HepG2 (cell line): ENCODE data around the gene C16orf87. TPM values are rescaled to one million over a fixed set of nuclear protein-coding genes. Genes with fewer than 3 reads are reported as not detected.
A peak's percentile ranks its signal among the peaks of the same experiment; 100 is the strongest.

Experiments
- ATAC-seq: fragments of 200-7000 bp; cut with Tn5 transposase; 3 replicates; pipeline ENCODE4 v1.9.1; 2020; ENCODE audit warnings: mild to moderate bottlenecking, moderate library complexity
- BruUV-seq: library from RNA; stranded (reverse); fragments of 400-500 nt; replicated peaks from 2 replicates; lab custom pipeline; 2021; lab: Mats Ljungman, UMichigan
- CTCF ChIA-PET: fragments of 300-600 bp; formaldehyde crosslinking; extraction: SDS; loops from one replicate; lab custom pipeline; 2021; ENCODE audit warnings: low total read pairs, inconsistent platforms, low intra/inter-chr PET ratio; lab: Yijun Ruan, JAX
- POLR2A ChIA-PET: fragments of 350-600 bp; sonication (Branson Sonifier 250); formaldehyde crosslinking; loops from one replicate; lab custom pipeline; 2020; ENCODE audit warnings: antibody characterized with exemption, inconsistent platforms; lab: Yijun Ruan, JAX
- DNase-seq: peaks from one replicate; pipeline ENCODE4 v3.0.0-alpha.2; 2015; ENCODE audit warnings: low spot score
- FAIRE-seq: peaks from 3 replicates; lab custom pipeline; 2011; peaks lifted over from hg19 to GRCh38; lab: Jason Lieb, UNC
- H2AFZ ChIP-seq: one replicate; pipeline ENCODE4 v1.6.1; 2011; ENCODE audit warnings: low read length, inconsistent platforms
- H3K27ac ChIP-seq: fragments of 300-600 bp; 3 replicates; pipeline ENCODE4 v1.8.0; 2011; ENCODE audit warnings: mixed run types, mild to moderate bottlenecking, mixed read lengths, low read length, inconsistent platforms; ENCODE audit not compliant: insufficient read depth; ENCODE audit errors: extremely low read length
- H3K27me3 ChIP-seq, 2 experiments: fragments of 200-600 bp in 1 of 2; 2 replicates in 1 of 2; 3 replicates in 1 of 2; pipeline versions ENCODE4 v1.6.0 to v1.8.0; 2011; ENCODE audit warnings: low read length in 2 of 2, mild to moderate bottlenecking in 2 of 2, moderate library complexity in 2 of 2, inconsistent platforms in 1 of 2; ENCODE audit not compliant: insufficient read depth in 2 of 2, control insufficient read depth in 1 of 2
- H3K36me3 ChIP-seq, 2 experiments: fragments of 200-600 bp in 1 of 2; replicated peaks in 1 of 2; 2 replicates in 1 of 2; 3 replicates in 1 of 2; pipeline versions ENCODE4 v1.5.1 to v1.8.0; 2011; ENCODE audit warnings: low read length in 2 of 2, inconsistent platforms in 1 of 2; ENCODE audit not compliant: insufficient read depth in 2 of 2, control insufficient read depth in 1 of 2
- H3K4me1 ChIP-seq: 2 replicates; pipeline ENCODE4 v1.5.1; 2012; ENCODE audit warnings: low read length, inconsistent platforms; ENCODE audit not compliant: insufficient read depth
- H3K4me2 ChIP-seq: 2 replicates; pipeline ENCODE4 v1.6.0; 2011; ENCODE audit warnings: low read depth, low read length, inconsistent platforms
- H3K4me3 ChIP-seq, 3 experiments: fragments of 200-600 bp in 1 of 3; sonication (generic), shearing (Covaris generic) in 1 of 3; replicated peaks in 1 of 3; 2 replicates each; pipeline ENCODE4 v1.5.1; 2011 to 2016; ENCODE audit warnings: low read length in 3 of 3, inconsistent platforms in 2 of 3, low read depth in 2 of 3, mild to moderate bottlenecking in 2 of 3, control low read depth in 1 of 3, mixed read lengths in 1 of 3; ENCODE audit not compliant: insufficient read depth in 1 of 3
- H3K79me2 ChIP-seq: one replicate; pipeline ENCODE4 v1.6.1; 2011; ENCODE audit warnings: low read length, inconsistent platforms; ENCODE audit not compliant: insufficient read depth
- H3K9ac ChIP-seq: 2 replicates; pipeline ENCODE4 v1.6.0; 2011; ENCODE audit warnings: mild to moderate bottlenecking, low read depth, low read length, inconsistent platforms; ENCODE audit not compliant: insufficient read depth
- H3K9me3 ChIP-seq: 2 replicates; pipeline ENCODE4 v1.5.1; 2012; ENCODE audit warnings: mild to moderate bottlenecking, low read length
- H4K20me1 ChIP-seq: 2 replicates; pipeline ENCODE4 v1.6.0; 2011; ENCODE audit warnings: inconsistent platforms, mild to moderate bottlenecking, low read length, moderate library complexity; ENCODE audit not compliant: insufficient read depth
- DRAP1 ChIP-seq: IDR thresholded peaks from 2 replicates; pipeline ENCODE4 v1.6.1; 2016; ENCODE audit warnings: missing genetic modification reagents, missing compliant biosample characterization
- HMG20A ChIP-seq: IDR thresholded peaks from 2 replicates; pipeline ENCODE4 v1.6.1; 2016; ENCODE audit warnings: borderline replicate concordance
- HNF4G ChIP-seq, 2 experiments: sonication (generic) in 1 of 2; formaldehyde crosslinking in 1 of 2; IDR thresholded peaks; 2 replicates each; pipeline versions ENCODE4 v1.4.0 to v1.6.1; 2011 to 2020; ENCODE audit warnings: borderline replicate concordance in 2 of 2, low read depth in 2 of 2, mild to moderate bottlenecking in 2 of 2, low read length in 1 of 2, missing genetic modification reagents in 1 of 2, moderate library complexity in 1 of 2
- KMT2B ChIP-seq: IDR thresholded peaks from 2 replicates; pipeline ENCODE4 v1.6.1; 2016; ENCODE audit warnings: missing genetic modification reagents, missing compliant biosample characterization
- NKX3-1 ChIP-seq: sonication (generic); formaldehyde crosslinking; IDR thresholded peaks from 2 replicates; pipeline ENCODE4 v1.5.0; 2020; ENCODE audit warnings: missing genetic modification reagents
- POGK ChIP-seq: sonication (generic); formaldehyde crosslinking; conservative IDR thresholded peaks from 2 replicates; pipeline ENCODE4 v1.8.0; 2022; ENCODE audit warnings: mild to moderate bottlenecking, moderate library complexity, missing genetic modification reagents
- POLR2A ChIP-seq, 2 experiments: IDR thresholded peaks; 2 replicates each; pipeline ENCODE4 v1.6.1; 2011; ENCODE audit warnings: low read depth in 2 of 2, low read length in 2 of 2, mild to moderate bottlenecking in 1 of 2, moderate library complexity in 1 of 2; ENCODE audit not compliant: insufficient read depth in 1 of 2
- TRIM22 ChIP-seq: fragments of 450-650 bp; IDR thresholded peaks from 2 replicates; pipeline ENCODE4 v1.6.1; 2017
- YEATS4 ChIP-seq: sonication (generic); formaldehyde crosslinking; IDR thresholded peaks from 2 replicates; pipeline ENCODE4 v1.4.0; 2020; ENCODE audit warnings: missing genetic modification reagents, borderline replicate concordance
- ZNF691 ChIP-seq: sonication (generic); formaldehyde crosslinking; IDR thresholded peaks from 2 replicates; pipeline ENCODE4 v1.4.0; 2020; ENCODE audit warnings: missing genetic modification reagents, low read depth, mild to moderate bottlenecking, borderline replicate concordance
- ZNF720 ChIP-seq: sonication (generic); formaldehyde crosslinking; IDR thresholded peaks from 2 replicates; pipeline ENCODE4 v1.4.0; 2020; ENCODE audit warnings: missing genetic modification reagents
- ZNF724P ChIP-seq: sonication (generic); formaldehyde crosslinking; IDR thresholded peaks from 2 replicates; pipeline ENCODE4 v1.8.0; 2022; ENCODE audit warnings: missing genetic modification reagents, borderline replicate concordance
- ZNF770 ChIP-seq: sonication (generic); formaldehyde crosslinking; IDR thresholded peaks from 2 replicates; pipeline ENCODE4 v1.5.0; 2020; ENCODE audit warnings: mild to moderate bottlenecking, missing genetic modification reagents
- WGBS: methylation state at CpG from one replicate; pipeline ENCODE4 v1.1.6; 2017; ENCODE audit warnings: low lambda C conversion rate; 5-methylcytosine and 5-hydroxymethylcytosine counted together
- in situ Hi-C: cut with HindIII; loops from 2 replicates; pipeline ENCODE4 v1.10.0; 2017; ENCODE audit warnings: low pct_unique_long_range_greater_than_20kb; ENCODE audit not compliant: extremely low pct_ligation_motif_present
- intact Hi-C: fragments of 100-400 bp; cut with micrococcal nuclease; formaldehyde crosslinking; loops from one replicate; pipeline ENCODE4 v1.10.0; 2022; ENCODE audit not compliant: unreplicated experiment
- polyA plus RNA-seq, 8 experiments: library from polyadenylated mRNA; depleted of rRNA in 3 of 8; stranded (reverse) in 7 of 8; unstranded in 1 of 8; fragments of >200 nt; fragmentation: Illumina TruSeq in 4 of 8; extraction: Trizol in 4 of 8; gene quantifications; 2 replicates each; pipeline versions ENCODE4 v1.2.1 to v1.2.3, GENCODE V29; 2011 to 2016; ENCODE audit warnings: low read depth in 4 of 8, missing spikeins in 1 of 8, mixed read lengths in 1 of 8; ENCODE audit not compliant: insufficient read depth in 1 of 8
- total RNA-seq, 5 experiments: library from RNA; depleted of rRNA; stranded (reverse); fragments of >200 nt; fragmentation: Illumina TruSeq; extraction: Trizol; gene quantifications; 2 replicates each; pipeline ENCODE4 v1.2.3, GENCODE V29; 2016; ENCODE audit warnings: low read depth in 1 of 5
- TF ChIP-seq, protein P1 (sequence below): sonication (generic); formaldehyde crosslinking; IDR thresholded peaks from 2 replicates; pipeline ENCODE4 v1.8.0; 2022; ENCODE audit warnings: mild to moderate bottlenecking, missing genetic modification reagents, borderline replicate concordance

Gene C16orf87
- total and polyA plus RNA-seq, 2 of the 13 experiments (the other 11 are each of a cell fraction or from before 2014, with no cell fraction given), result 8.6 to 19.5 TPM

GRCh38 chr16:46832757-46833459 lies 1.9 kb upstream of the C16orf87 start:
- CTCF ChIA-PET, result no interaction called here
- H3K4me1 ChIP-seq, result peaks cover 49% of the 10 kb centered on the region
- H3K36me3 ChIP-seq, result no peaks in the 10 kb centered on the region
- ATAC-seq (no peak), FAIRE-seq (peak; percentile 64), DNase-seq (peak; percentile 66)
- H3K4me3 ChIP-seq, result peak overlapping the region in 2 of 3 experiments; percentile 85 to 87; a peak in 4 of 6 replicates
- H3K4me2 ChIP-seq, result peak overlapping the region; percentile 75
- 13% methylated on average over 7 of the region's 7 CpGs for WGBS
- 0 out of 2 replicates have a peak, but pooled peaks cover 5% of the 10 kb centered on the region for H4K20me1 ChIP-seq
- BruUV-seq, result no TSS peak
- peak overlapping the region; percentile 36 for H3K27ac ChIP-seq
- peaks cover 28% of the 10 kb centered on the region for H3K79me2 ChIP-seq
- no peak overlapping the region for H2AFZ ChIP-seq
- in situ Hi-C loops (no loop called here), intact Hi-C loops (loop anchor here (5.0 kb wide), 1 partner anchor 139 kb away; the partner anchor contains the start of gene DNAJA2)
- no peaks in the 10 kb centered on the region for H3K9me3 ChIP-seq
- POLR2A ChIA-PET, result interaction anchor here (0.7 to 1.9 kb wide), 7 partner anchors 43 to 1334 kb away, joined by 3 to 9 read pairs (median 3); partner anchors contain the start of genes GPT2 and MYLK3
- no peak overlapping the region for H3K9ac ChIP-seq
- no peaks in the 10 kb centered on the region for H3K27me3 ChIP-seq
- TF ChIP-seq TRIM22 (no peak), DRAP1 (no peak), POGK (CRISPR knock-in tag) (no peak), ZNF720 (CRISPR knock-in tag) (no peak), ZNF770 (CRISPR knock-in tag) (peak; percentile 95), HNF4G (IDR thresholded peaks at IDR 0.05; ENCODE audit: borderline replicate concordance, low read depth, low read length) (no peak; the same call in 1 of the 2 replicates), HNF4G (CRISPR knock-in tag; IDR thresholded peaks at IDR 0.05; ENCODE audit: borderline replicate concordance, low read depth) (no peak), KMT2B (CRISPR knock-in tag) (no peak), POLR2A (IDR thresholded peaks at IDR 0.05; ENCODE audit: insufficient read depth in 1 of 2, low read depth in 2 of 2, low read length in 2 of 2) (no peak), NKX3-1 (CRISPR knock-in tag) (no peak), YEATS4 (no peak), ZNF691 (no peak), ZNF724P (no peak), HMG20A (CRISPR knock-in tag) (peak; percentile 44; the same call in 1 of the 2 replicates)
- TF ChIP-seq, protein P1, sequence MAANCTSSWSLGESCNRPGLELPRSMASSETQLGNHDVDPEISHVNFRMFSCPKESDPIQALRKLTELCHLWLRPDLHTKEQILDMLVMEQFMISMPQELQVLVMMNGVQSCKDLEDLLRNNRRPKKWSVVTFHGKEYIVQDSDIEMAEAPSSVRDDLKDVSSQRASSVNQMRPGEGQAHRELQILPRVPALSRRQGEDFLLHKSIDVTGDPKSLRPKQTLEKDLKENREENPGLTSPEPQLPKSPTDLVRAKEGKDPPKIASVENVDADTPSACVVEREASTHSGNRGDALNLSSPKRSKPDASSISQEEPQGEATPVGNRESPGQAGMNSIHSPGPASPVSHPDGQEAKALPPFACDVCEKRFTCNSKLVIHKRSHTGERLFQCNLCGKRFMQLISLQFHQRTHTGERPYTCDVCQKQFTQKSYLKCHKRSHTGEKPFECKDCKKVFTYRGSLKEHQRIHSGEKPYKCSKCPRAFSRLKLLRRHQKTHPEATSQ (CRISPR knock-in tag), result no peak
